Measurements from ENCODE around the gene PRPH2. TPM values are rescaled to one million over a fixed set of nuclear protein-coding genes. Genes with fewer than 3 reads are reported as not detected.

PRPH2 gene
- under 1 TPM in 1 of 2 donors, not detected in 1; 0.78 TPM for total RNA-seq

- no peaks in the 10 kb centered on the region for H3K27me3 ChIP-seq (replicated peaks; ENCODE audit: insufficient read depth)
- H3K9me3 ChIP-seq = no peaks in the 10 kb centered on the region
- DNase-seq (ENCODE audit: low spot score) = no peak
- peaks cover 5 to 10% of the 10 kb centered on the region in 2 donors for H3K4me1 ChIP-seq (ENCODE audit: control insufficient read depth in 1 of 2, low read depth in 2 of 2)
- H3K27ac ChIP-seq = no peak within 1 kb of the TSS
- H3K36me3 ChIP-seq = no peaks in the 10 kb centered on the region
- ATAC-seq (ENCODE audit: insufficient number of reproducible peaks, low FRiP score, low read depth) = no peak
- no peak within 1 kb of the TSS for H3K4me3 ChIP-seq
- no peak for TF ChIP-seq CTCF (IDR thresholded peaks at IDR 0.05)
Measured at GRCh38 chr6:42722497-42722896, at the start of gene PRPH2. Gene PRPH2 (minus strand): TSS chr6:42722597. CDS start chr6:42722334, 263 bp downstream.

GRCh38 chr6:42771741-42772100 lies 49.3 kb upstream of the PRPH2 start:
- no peak for ATAC-seq (ENCODE audit: insufficient number of reproducible peaks, low FRiP score, low read depth)

GRCh38 chr6:42769836-42770235 lies 47.4 kb upstream of the PRPH2 start:
- Histone ChIP-seq H3K4me1 (ENCODE audit: control insufficient read depth in 1 of 2, low read depth in 2 of 2) (no peaks in the 10 kb centered on the region), H3K4me3 (no peak overlapping the region), H3K27ac (no peak overlapping the region), H3K27me3 (replicated peaks; ENCODE audit: insufficient read depth) (no peaks in the 10 kb centered on the region), H3K36me3 (no peaks in the 10 kb centered on the region), H3K9me3 (no peaks in the 10 kb centered on the region)
- ATAC-seq (ENCODE audit: insufficient number of reproducible peaks, low FRiP score, low read depth) = no peak
- no peak for DNase-seq (ENCODE audit: low spot score)
- no peak for TF ChIP-seq CTCF (IDR thresholded peaks at IDR 0.05)

More at GRCh38 chr6:42771741-42772100, 49.3 kb upstream of the PRPH2 start:
- Histone ChIP-seq H3K36me3 (no peaks in the 10 kb centered on the region), H3K27me3 (replicated peaks; ENCODE audit: insufficient read depth) (no peaks in the 10 kb centered on the region), H3K27ac (peak overlapping the region in 1 of 2 donors; percentile 7), H3K9me3 (no peaks in the 10 kb centered on the region), H3K4me3 (peak overlapping the region; percentile 59), H3K4me1 (ENCODE audit: control insufficient read depth in 1 of 2, low read depth in 2 of 2) (no peaks in the 10 kb centered on the region)
- no peak for TF ChIP-seq CTCF (IDR thresholded peaks at IDR 0.05)
- DNase-seq (ENCODE audit: low spot score) = no peak

- Histone ChIP-seq H3K9me3 (no peaks in the 10 kb centered on the region), H3K27ac (no peak overlapping the region), H3K4me1 (ENCODE audit: control insufficient read depth in 1 of 2, low read depth in 2 of 2) (no peaks in the 10 kb centered on the region), H3K4me3 (no peak overlapping the region), H3K27me3 (replicated peaks; ENCODE audit: insufficient read depth) (no peaks in the 10 kb centered on the region), H3K36me3 (no peaks in the 10 kb centered on the region)
- no peak for ATAC-seq (ENCODE audit: insufficient number of reproducible peaks, low FRiP score, low read depth)
- no peak for DNase-seq (ENCODE audit: low spot score)
- no peak for TF ChIP-seq CTCF (IDR thresholded peaks at IDR 0.05)
Measured at GRCh38 chr6:42769051-42769450, 46.7 kb upstream of the PRPH2 start.

GRCh38 chr6:42766163-42766670 lies 43.8 kb upstream of the PRPH2 start:
- Histone ChIP-seq H3K4me3 (no peak overlapping the region), H3K36me3 (peaks cover 2% of the 10 kb centered on the region), H3K27ac (no peak overlapping the region), H3K9me3 (no peaks in the 10 kb centered on the region), H3K27me3 (replicated peaks; ENCODE audit: insufficient read depth) (no peaks in the 10 kb centered on the region), H3K4me1 (ENCODE audit: control insufficient read depth in 1 of 2, low read depth in 2 of 2) (no peaks in the 10 kb centered on the region)
- no peak for ATAC-seq (ENCODE audit: insufficient number of reproducible peaks, low FRiP score, low read depth)
- no peak for TF ChIP-seq CTCF (IDR thresholded peaks at IDR 0.05)
- no peak for DNase-seq (ENCODE audit: low spot score)
